HepG2 (cell line): Measurements from ENCODE around the gene FGFR3. TPM values are rescaled to one million over a fixed set of nuclear protein-coding genes. Genes with fewer than 3 reads are reported as not detected.

Experiments used
- AGO2 ChIP-seq: fragments of 200-400 bp; formaldehyde crosslinking; optimal IDR thresholded peaks from 2 replicates; pipeline ENCODE3; 2017; ENCODE audit warnings: mild to moderate bottlenecking, low read depth, low read length, moderate library complexity
- ETV6 ChIP-seq: sonication (generic); formaldehyde crosslinking; conservative IDR thresholded peaks from 2 replicates; pipeline ENCODE4 v1.4.0; 2020; ENCODE audit warnings: missing genetic modification reagents
- GPN1 ChIP-seq: sonication (generic); formaldehyde crosslinking; IDR thresholded peaks from 2 replicates; pipeline ENCODE4 v1.5.1; 2020; ENCODE audit warnings: missing genetic modification reagents, borderline replicate concordance
- HNRNPH1 ChIP-seq: fragments of 200-400 bp; formaldehyde crosslinking; optimal IDR thresholded peaks from 2 replicates; pipeline ENCODE3; 2017; ENCODE audit warnings: mild to moderate bottlenecking, low read depth, low read length
- HOXA3 ChIP-seq: sonication (generic); formaldehyde crosslinking; IDR thresholded peaks from 2 replicates; pipeline ENCODE4 v1.5.0; 2020; ENCODE audit warnings: missing genetic modification reagents
- KMT2B ChIP-seq: IDR thresholded peaks from 2 replicates; pipeline ENCODE4 v1.6.1; 2016; ENCODE audit warnings: missing genetic modification reagents, missing compliant biosample characterization
- POLR2AphosphoS5 ChIP-seq: IDR thresholded peaks from 2 replicates; pipeline ENCODE4 v1.6.1; 2012; ENCODE audit warnings: low read depth, low read length
- SNAI1 ChIP-seq: sonication (generic); formaldehyde crosslinking; IDR thresholded peaks from 2 replicates; pipeline ENCODE4 v1.5.0; 2020; ENCODE audit warnings: mild to moderate bottlenecking, missing genetic modification reagents, borderline replicate concordance
- TBX2 ChIP-seq: sonication (generic); formaldehyde crosslinking; IDR thresholded peaks from 2 replicates; pipeline ENCODE4 v1.5.0; 2020; ENCODE audit warnings: missing genetic modification reagents, mild to moderate bottlenecking, borderline replicate concordance
- ZKSCAN1 ChIP-seq: fragments of 150-350 bp; IDR thresholded peaks from 2 replicates; pipeline ENCODE4 v1.6.1; 2014; ENCODE audit warnings: low read length
- ZNF253 ChIP-seq: sonication (generic); formaldehyde crosslinking; IDR thresholded peaks from 2 replicates; pipeline ENCODE4 v1.8.0; 2022; ENCODE audit warnings: mild to moderate bottlenecking, missing genetic modification reagents, borderline replicate concordance
- ZZZ3 ChIP-seq: sonication (generic); formaldehyde crosslinking; IDR thresholded peaks from 2 replicates; pipeline ENCODE4 v1.4.0; 2020; ENCODE audit warnings: missing genetic modification reagents, mild to moderate bottlenecking, borderline replicate concordance
- polyA plus RNA-seq, 8 experiments: library from polyadenylated mRNA; depleted of rRNA in 3 of 8; stranded (reverse) in 7 of 8; unstranded in 1 of 8; fragments of >200 nt; fragmentation: Illumina TruSeq in 4 of 8; extraction: Trizol in 4 of 8; gene quantifications; 2 replicates each; pipeline versions ENCODE4 v1.2.1 to v1.2.3, GENCODE V29; 2011 to 2016; ENCODE audit warnings: low read depth in 4 of 8, missing spikeins in 1 of 8, mixed read lengths in 1 of 8; ENCODE audit not compliant: insufficient read depth in 1 of 8
- total RNA-seq, 5 experiments: library from RNA; depleted of rRNA; stranded (reverse); fragments of >200 nt; fragmentation: Illumina TruSeq; extraction: Trizol; gene quantifications; 2 replicates each; pipeline ENCODE4 v1.2.3, GENCODE V29; 2016; ENCODE audit warnings: low read depth in 1 of 5
- TF ChIP-seq, protein P1 (sequence below): sonication (generic); formaldehyde crosslinking; IDR thresholded peaks from 2 replicates; pipeline ENCODE4 v1.8.0; 2022; ENCODE audit warnings: missing genetic modification reagents, mild to moderate bottlenecking, moderate library complexity, borderline replicate concordance
- TF ChIP-seq, protein P2 (sequence below): sonication (generic); formaldehyde crosslinking; IDR thresholded peaks from 2 replicates; pipeline ENCODE4 v1.5.0; 2020; ENCODE audit warnings: missing genetic modification reagents
- TF ChIP-seq, protein P3 (sequence below): sonication (generic); formaldehyde crosslinking; IDR thresholded peaks from 2 replicates; pipeline ENCODE4 v1.4.0; 2020; ENCODE audit warnings: missing genetic modification reagents
- TF ChIP-seq, protein P4 (sequence below): sonication (generic); formaldehyde crosslinking; IDR thresholded peaks from 2 replicates; pipeline ENCODE4 v1.8.1; 2023; ENCODE audit warnings: mild to moderate bottlenecking, missing genetic modification reagents
- TF ChIP-seq, protein P5 (sequence below): fragments of 450-650 bp; IDR thresholded peaks from 2 replicates; pipeline ENCODE4 v1.6.1; 2017; ENCODE audit warnings: mild to moderate bottlenecking
- TF ChIP-seq, protein P6 (sequence below): sonication (generic); formaldehyde crosslinking; IDR thresholded peaks from 2 replicates; pipeline ENCODE4 v1.9.0; 2021; ENCODE audit warnings: missing genetic modification reagents, mild to moderate bottlenecking, borderline replicate concordance

The FGFR3 gene
- total and polyA plus RNA-seq, 2 of the 13 experiments (the other 11 are each of a cell fraction or from before 2014, with no cell fraction given) = 103 to 109 TPM

DNA sequence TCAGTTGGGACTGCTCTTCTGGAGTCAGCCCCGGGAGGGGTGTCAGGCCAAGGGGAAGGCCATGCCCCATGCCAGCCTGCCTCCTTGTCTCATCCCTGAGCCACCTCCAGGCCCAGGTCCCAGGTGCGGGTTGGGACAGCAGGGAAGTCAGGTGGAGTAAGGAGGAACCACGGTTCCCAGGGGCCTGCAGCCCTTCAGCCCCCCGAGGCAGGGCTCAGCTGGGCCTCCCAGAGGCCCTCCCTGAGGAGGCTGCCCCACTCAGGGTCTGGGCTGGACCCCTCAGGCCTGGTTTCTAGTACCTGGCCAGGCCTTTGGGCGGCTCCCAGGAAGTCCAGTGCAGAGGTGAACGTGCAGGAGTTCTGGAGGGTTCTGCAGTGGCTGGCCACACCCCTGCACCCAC, 23.4 kb upstream of the FGFR3 start (continued):
- TF ChIP-seq, protein P1, sequence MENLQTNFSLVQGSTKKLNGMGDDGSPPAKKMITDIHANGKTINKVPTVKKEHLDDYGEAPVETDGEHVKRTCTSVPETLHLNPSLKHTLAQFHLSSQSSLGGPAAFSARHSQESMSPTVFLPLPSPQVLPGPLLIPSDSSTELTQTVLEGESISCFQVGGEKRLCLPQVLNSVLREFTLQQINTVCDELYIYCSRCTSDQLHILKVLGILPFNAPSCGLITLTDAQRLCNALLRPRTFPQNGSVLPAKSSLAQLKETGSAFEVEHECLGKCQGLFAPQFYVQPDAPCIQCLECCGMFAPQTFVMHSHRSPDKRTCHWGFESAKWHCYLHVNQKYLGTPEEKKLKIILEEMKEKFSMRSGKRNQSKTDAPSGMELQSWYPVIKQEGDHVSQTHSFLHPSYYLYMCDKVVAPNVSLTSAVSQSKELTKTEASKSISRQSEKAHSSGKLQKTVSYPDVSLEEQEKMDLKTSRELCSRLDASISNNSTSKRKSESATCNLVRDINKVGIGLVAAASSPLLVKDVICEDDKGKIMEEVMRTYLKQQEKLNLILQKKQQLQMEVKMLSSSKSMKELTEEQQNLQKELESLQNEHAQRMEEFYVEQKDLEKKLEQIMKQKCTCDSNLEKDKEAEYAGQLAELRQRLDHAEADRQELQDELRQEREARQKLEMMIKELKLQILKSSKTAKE = no peak
- TF ChIP-seq, protein P2, sequence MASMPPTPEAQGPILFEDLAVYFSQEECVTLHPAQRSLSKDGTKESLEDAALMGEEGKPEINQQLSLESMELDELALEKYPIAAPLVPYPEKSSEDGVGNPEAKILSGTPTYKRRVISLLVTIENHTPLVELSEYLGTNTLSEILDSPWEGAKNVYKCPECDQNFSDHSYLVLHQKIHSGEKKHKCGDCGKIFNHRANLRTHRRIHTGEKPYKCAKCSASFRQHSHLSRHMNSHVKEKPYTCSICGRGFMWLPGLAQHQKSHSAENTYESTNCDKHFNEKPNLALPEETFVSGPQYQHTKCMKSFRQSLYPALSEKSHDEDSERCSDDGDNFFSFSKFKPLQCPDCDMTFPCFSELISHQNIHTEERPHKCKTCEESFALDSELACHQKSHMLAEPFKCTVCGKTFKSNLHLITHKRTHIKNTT (CRISPR knock-in tag) = no peak
- TF ChIP-seq TBX2 (CRISPR knock-in tag) (0 out of 2 replicates have a peak, but pooled peaks have one; percentile 26), AGO2 (peak; percentile 39), ZZZ3 (no peak), ZNF253 (CRISPR knock-in tag) (no peak), ETV6 (CRISPR knock-in tag) (no peak), GPN1 (CRISPR knock-in tag) (no peak), ZKSCAN1 (no peak), SNAI1 (CRISPR knock-in tag) (no peak), KMT2B (CRISPR knock-in tag) (no peak), POLR2AphosphoS5 (0 out of 2 replicates have a peak, but pooled peaks have one; percentile 4), HNRNPH1 (no peak), HOXA3 (CRISPR knock-in tag) (peak; percentile 10; the same call in 1 of the 2 replicates)
- TF ChIP-seq, protein P3, sequence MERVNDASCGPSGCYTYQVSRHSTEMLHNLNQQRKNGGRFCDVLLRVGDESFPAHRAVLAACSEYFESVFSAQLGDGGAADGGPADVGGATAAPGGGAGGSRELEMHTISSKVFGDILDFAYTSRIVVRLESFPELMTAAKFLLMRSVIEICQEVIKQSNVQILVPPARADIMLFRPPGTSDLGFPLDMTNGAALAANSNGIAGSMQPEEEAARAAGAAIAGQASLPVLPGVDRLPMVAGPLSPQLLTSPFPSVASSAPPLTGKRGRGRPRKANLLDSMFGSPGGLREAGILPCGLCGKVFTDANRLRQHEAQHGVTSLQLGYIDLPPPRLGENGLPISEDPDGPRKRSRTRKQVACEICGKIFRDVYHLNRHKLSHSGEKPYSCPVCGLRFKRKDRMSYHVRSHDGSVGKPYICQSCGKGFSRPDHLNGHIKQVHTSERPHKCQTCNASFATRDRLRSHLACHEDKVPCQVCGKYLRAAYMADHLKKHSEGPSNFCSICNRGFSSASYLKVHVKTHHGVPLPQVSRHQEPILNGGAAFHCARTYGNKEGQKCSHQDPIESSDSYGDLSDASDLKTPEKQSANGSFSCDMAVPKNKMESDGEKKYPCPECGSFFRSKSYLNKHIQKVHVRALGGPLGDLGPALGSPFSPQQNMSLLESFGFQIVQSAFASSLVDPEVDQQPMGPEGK (CRISPR knock-in tag) = no peak
- TF ChIP-seq, protein P4, sequence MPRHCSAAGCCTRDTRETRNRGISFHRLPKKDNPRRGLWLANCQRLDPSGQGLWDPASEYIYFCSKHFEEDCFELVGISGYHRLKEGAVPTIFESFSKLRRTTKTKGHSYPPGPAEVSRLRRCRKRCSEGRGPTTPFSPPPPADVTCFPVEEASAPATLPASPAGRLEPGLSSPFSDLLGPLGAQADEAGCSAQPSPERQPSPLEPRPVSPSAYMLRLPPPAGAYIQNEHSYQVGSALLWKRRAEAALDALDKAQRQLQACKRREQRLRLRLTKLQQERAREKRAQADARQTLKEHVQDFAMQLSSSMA = no peak
- TF ChIP-seq, protein P5, sequence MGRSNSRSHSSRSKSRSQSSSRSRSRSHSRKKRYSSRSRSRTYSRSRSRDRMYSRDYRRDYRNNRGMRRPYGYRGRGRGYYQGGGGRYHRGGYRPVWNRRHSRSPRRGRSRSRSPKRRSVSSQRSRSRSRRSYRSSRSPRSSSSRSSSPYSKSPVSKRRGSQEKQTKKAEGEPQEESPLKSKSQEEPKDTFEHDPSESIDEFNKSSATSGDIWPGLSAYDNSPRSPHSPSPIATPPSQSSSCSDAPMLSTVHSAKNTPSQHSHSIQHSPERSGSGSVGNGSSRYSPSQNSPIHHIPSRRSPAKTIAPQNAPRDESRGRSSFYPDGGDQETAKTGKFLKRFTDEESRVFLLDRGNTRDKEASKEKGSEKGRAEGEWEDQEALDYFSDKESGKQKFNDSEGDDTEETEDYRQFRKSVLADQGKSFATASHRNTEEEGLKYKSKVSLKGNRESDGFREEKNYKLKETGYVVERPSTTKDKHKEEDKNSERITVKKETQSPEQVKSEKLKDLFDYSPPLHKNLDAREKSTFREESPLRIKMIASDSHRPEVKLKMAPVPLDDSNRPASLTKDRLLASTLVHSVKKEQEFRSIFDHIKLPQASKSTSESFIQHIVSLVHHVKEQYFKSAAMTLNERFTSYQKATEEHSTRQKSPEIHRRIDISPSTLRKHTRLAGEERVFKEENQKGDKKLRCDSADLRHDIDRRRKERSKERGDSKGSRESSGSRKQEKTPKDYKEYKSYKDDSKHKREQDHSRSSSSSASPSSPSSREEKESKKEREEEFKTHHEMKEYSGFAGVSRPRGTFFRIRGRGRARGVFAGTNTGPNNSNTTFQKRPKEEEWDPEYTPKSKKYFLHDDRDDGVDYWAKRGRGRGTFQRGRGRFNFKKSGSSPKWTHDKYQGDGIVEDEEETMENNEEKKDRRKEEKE = no peak
- TF ChIP-seq, protein P6, sequence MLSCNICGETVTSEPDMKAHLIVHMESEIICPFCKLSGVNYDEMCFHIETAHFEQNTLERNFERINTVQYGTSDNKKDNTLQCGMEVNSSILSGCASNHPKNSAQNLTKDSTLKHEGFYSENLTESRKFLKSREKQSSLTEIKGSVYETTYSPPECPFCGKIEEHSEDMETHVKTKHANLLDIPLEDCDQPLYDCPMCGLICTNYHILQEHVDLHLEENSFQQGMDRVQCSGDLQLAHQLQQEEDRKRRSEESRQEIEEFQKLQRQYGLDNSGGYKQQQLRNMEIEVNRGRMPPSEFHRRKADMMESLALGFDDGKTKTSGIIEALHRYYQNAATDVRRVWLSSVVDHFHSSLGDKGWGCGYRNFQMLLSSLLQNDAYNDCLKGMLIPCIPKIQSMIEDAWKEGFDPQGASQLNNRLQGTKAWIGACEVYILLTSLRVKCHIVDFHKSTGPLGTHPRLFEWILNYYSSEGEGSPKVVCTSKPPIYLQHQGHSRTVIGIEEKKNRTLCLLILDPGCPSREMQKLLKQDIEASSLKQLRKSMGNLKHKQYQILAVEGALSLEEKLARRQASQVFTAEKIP (CRISPR knock-in tag) = no peak
